Caco-2 (cell line): ENCODE measurements around the gene RNGTT. TPM values are rescaled to one million over a fixed set of nuclear protein-coding genes. Genes with fewer than 3 reads are reported as not detected.

Source experiments
- BruUV-seq: library from RNA; stranded (reverse); fragments of 400-500 nt; replicated peaks from 2 replicates; lab custom pipeline; 2021; lab: Mats Ljungman, UMichigan
- CTCF ChIA-PET: fragments of 300-600 bp; sonication (Branson Sonifier 250); formaldehyde crosslinking; loops from one replicate; lab custom pipeline; 2022; ENCODE audit warnings: antibody characterized with exemption; lab: Charles Lee
- POLR2A ChIA-PET: fragments of 300-600 bp; sonication (Branson Sonifier 250); formaldehyde crosslinking; loops from one replicate; lab custom pipeline; 2022; ENCODE audit warnings: antibody characterized with exemption; lab: Charles Lee
- DNase-seq, 2 experiments: peaks; one replicate each; pipeline versions ENCODE4 v3.0.0 to v3.0.0-alpha.2; 2020 to 2022
- H3K27me3 ChIP-seq: replicated peaks from 2 replicates; pipeline ENCODE4 v1.6.0; 2011; ENCODE audit warnings: low read length; ENCODE audit not compliant: control insufficient read depth, insufficient read depth
- H3K36me3 ChIP-seq: 2 replicates; pipeline ENCODE4 v1.5.1; 2011; ENCODE audit warnings: low read length; ENCODE audit not compliant: control insufficient read depth, insufficient read depth
- H3K4me1 ChIP-seq: fragments of 250-450 bp; sonication (Bioruptor Pico); 2 replicates; pipeline ENCODE4 v1.5.1; 2020; ENCODE audit warnings: mild to moderate bottlenecking
- H3K4me3 ChIP-seq: 2 replicates; pipeline ENCODE4 v1.5.1; 2011; ENCODE audit warnings: low read depth, mild to moderate bottlenecking, control low read depth, low read length
- H3K9me3 ChIP-seq: fragments of 250-450 bp; sonication (Bioruptor Pico); 2 replicates; pipeline ENCODE4 v1.5.1; 2020; ENCODE audit warnings: mild to moderate bottlenecking, moderate library complexity
- H3K27ac Mint-ChIP-seq: one replicate; pipeline ENCODE4 v1.8.0; 2022; ENCODE audit warnings: mixed read lengths; ENCODE audit not compliant: unreplicated experiment
- H3K27me3 Mint-ChIP-seq: one replicate; pipeline ENCODE4 v1.8.0; 2022; ENCODE audit warnings: mixed read lengths; ENCODE audit not compliant: insufficient read depth, unreplicated experiment
- H3K36me3 Mint-ChIP-seq: one replicate; pipeline ENCODE4 v1.8.0; 2022; ENCODE audit warnings: mild to moderate bottlenecking, mixed read lengths; ENCODE audit not compliant: insufficient read depth, unreplicated experiment
- H3K4me1 Mint-ChIP-seq: one replicate; pipeline ENCODE4 v1.8.0; 2022; ENCODE audit warnings: low read depth, mixed read lengths; ENCODE audit not compliant: unreplicated experiment
- H3K4me3 Mint-ChIP-seq: one replicate; pipeline ENCODE4 v1.8.0; 2022; ENCODE audit warnings: mild to moderate bottlenecking, moderate library complexity, mixed read lengths; ENCODE audit not compliant: unreplicated experiment
- H3K9me3 Mint-ChIP-seq: one replicate; pipeline ENCODE4 v1.8.0; 2022; ENCODE audit warnings: mixed read lengths; ENCODE audit not compliant: unreplicated experiment
- CTCF ChIP-seq, 2 experiments: fragments of 200-600 bp in 1 of 2; IDR thresholded peaks; 1 replicate in 1 of 2; 2 replicates in 1 of 2; pipeline versions ENCODE4 v1.5.1 to v1.8.0; 2011 to 2022; ENCODE audit warnings: antibody characterized with exemption in 1 of 2, control low read depth in 1 of 2, inconsistent platforms in 1 of 2, low read depth in 1 of 2, low read length in 1 of 2, mild to moderate bottlenecking in 1 of 2, moderate library complexity in 1 of 2; ENCODE audit not compliant: insufficient read depth in 1 of 2, severe bottlenecking in 1 of 2, unreplicated experiment in 1 of 2
- intact Hi-C: fragments of 100-400 bp; cut with micrococcal nuclease; formaldehyde crosslinking; loops from one replicate; pipeline ENCODE4 v1.10.0; 2022; ENCODE audit not compliant: unreplicated experiment
- total RNA-seq: library from RNA; stranded (reverse); gene quantifications from 2 replicates; pipeline ENCODE4 v1.2.3, GENCODE V29; 2022

RNGTT gene
- total RNA-seq, 1 experiment from 2014 or later: 17.7 TPM

GRCh38 chr6:88748141-88748540 is 215.3 kb downstream of the RNGTT start:
- no peaks in the 10 kb centered on the region for H3K27me3 Mint-ChIP-seq
- no peaks in the 10 kb centered on the region for H3K36me3 Mint-ChIP-seq
- BruUV-seq: no TSS peak
- H3K9me3 Mint-ChIP-seq: no peaks in the 10 kb centered on the region
- no peak overlapping the region for H3K27ac Mint-ChIP-seq
- H3K4me1 Mint-ChIP-seq: no peaks in the 10 kb centered on the region
- intact Hi-C loops: no loop called here
- no peak for TF ChIP-seq CTCF (IDR thresholded peaks at IDR 0.05; ENCODE audit: insufficient read depth in 1 of 2, low read depth in 1 of 2, low read length in 1 of 2, severe bottlenecking in 1 of 2, unreplicated experiment in 1 of 2)
- DNase-seq: no peak
- Histone ChIP-seq H3K27me3 (no peaks in the 10 kb centered on the region), H3K4me3 (no peak overlapping the region), H3K4me1 (no peaks in the 10 kb centered on the region), H3K36me3 (no peaks in the 10 kb centered on the region), H3K9me3 (no peaks in the 10 kb centered on the region)
- ChIA-PET POLR2A (no interaction called here), CTCF (no interaction called here)
- no peak overlapping the region for H3K4me3 Mint-ChIP-seq

- Histone ChIP-seq H3K4me3 (no peak overlapping the region), H3K9me3 (no peaks in the 10 kb centered on the region), H3K27me3 (no peaks in the 10 kb centered on the region), H3K36me3 (no peaks in the 10 kb centered on the region), H3K4me1 (0 out of 2 replicates have a peak, but pooled peaks cover 3% of the 10 kb centered on the region)
- no peak overlapping the region for H3K27ac Mint-ChIP-seq
- H3K4me1 Mint-ChIP-seq: peaks cover 8% of the 10 kb centered on the region
- CTCF ChIA-PET: no interaction called here
- H3K27me3 Mint-ChIP-seq: no peaks in the 10 kb centered on the region
- no peak for DNase-seq
- H3K4me3 Mint-ChIP-seq: no peak overlapping the region
- no peaks in the 10 kb centered on the region for H3K36me3 Mint-ChIP-seq
- BruUV-seq: no TSS peak
- intact Hi-C loops: no loop called here
- H3K9me3 Mint-ChIP-seq: peaks cover 11% of the 10 kb centered on the region
- POLR2A ChIA-PET: no interaction called here
- TF ChIP-seq CTCF (IDR thresholded peaks at IDR 0.05; ENCODE audit: insufficient read depth in 1 of 2, low read depth in 1 of 2, low read length in 1 of 2, severe bottlenecking in 1 of 2, unreplicated experiment in 1 of 2): no peak
Measured at GRCh38 chr6:88741939-88742338, 221.5 kb downstream of the RNGTT start.

- H3K27ac Mint-ChIP-seq: no peak overlapping the region
- peaks cover 8% of the 10 kb centered on the region for H3K4me1 Mint-ChIP-seq
- Histone ChIP-seq H3K4me1 (0 out of 2 replicates have a peak, but pooled peaks cover 3% of the 10 kb centered on the region), H3K36me3 (no peaks in the 10 kb centered on the region; the same call in 1 of the 2 replicates), H3K4me3 (no peak overlapping the region), H3K9me3 (no peaks in the 10 kb centered on the region), H3K27me3 (no peaks in the 10 kb centered on the region)
- CTCF ChIA-PET: interaction anchor here (0.6 kb wide), 1 partner anchor 105 kb away, joined by 4 read pairs; no protein-coding TSS in a partner anchor
- TF ChIP-seq CTCF (IDR thresholded peaks at IDR 0.05; ENCODE audit: insufficient read depth in 1 of 2, low read depth in 1 of 2, low read length in 1 of 2, severe bottlenecking in 1 of 2, unreplicated experiment in 1 of 2): no peak
- POLR2A ChIA-PET: no interaction called here
- peaks cover 11% of the 10 kb centered on the region for H3K9me3 Mint-ChIP-seq
- intact Hi-C loops: no loop called here
- H3K27me3 Mint-ChIP-seq: no peaks in the 10 kb centered on the region
- no peak for DNase-seq
- H3K4me3 Mint-ChIP-seq: no peak overlapping the region
- no peaks in the 10 kb centered on the region for H3K36me3 Mint-ChIP-seq
- no TSS peak for BruUV-seq
Measured at GRCh38 chr6:88741071-88741470, 222.3 kb downstream of the RNGTT start.
